A549 (cell line): ENCODE measurements around the gene C4orf46. TPM values are rescaled to one million over a fixed set of nuclear protein-coding genes. Genes with fewer than 3 reads are reported as not detected.

ENCODE experiments used
- ATAC-seq, 2 experiments: fragments of 200-7000 bp in 1 of 2; fragments of >200 bp in 1 of 2; cut with Nextera tagmentation in 1 of 2; cut with Tn5 transposase in 1 of 2; 3 replicates each; pipeline versions ENCODE4 v1.8.0 to v1.9.1; 2018 to 2020; ENCODE audit warnings: mild to moderate bottlenecking in 1 of 2, moderate library complexity in 1 of 2
- CTCF ChIA-PET: fragments of 300-600 bp; sonication (Branson Sonifier 250); formaldehyde crosslinking; extraction: SDS; loops from one replicate; lab custom pipeline; 2021; ENCODE audit warnings: antibody characterized with exemption, inconsistent platforms; lab: Yijun Ruan, JAX
- POLR2A ChIA-PET: fragments of 350-600 bp; formaldehyde crosslinking; extraction: SDS; loops from one replicate; lab custom pipeline; 2021; ENCODE audit warnings: antibody characterized with exemption, inconsistent platforms; lab: Yijun Ruan, JAX
- DNase-seq, 2 experiments: peaks; one replicate each; pipeline versions ENCODE4 v3.0.0 to v3.0.0-alpha.2; 2011 to 2016; ENCODE audit warnings: low read depth in 1 of 2, low spot score in 1 of 2
- FAIRE-seq: peaks from 2 replicates; lab custom pipeline; 2011; peaks lifted over from hg19 to GRCh38; lab: Jason Lieb, UNC
- H3K27ac ChIP-seq, 2 experiments: fragments of >200 bp; sonication (Bioruptor Twin); formaldehyde crosslinking; 3 replicates each; pipeline ENCODE4 v1.5.1; 2016 to 2017
- H3K4me1 ChIP-seq: fragments of >200 bp; sonication (Bioruptor Twin); formaldehyde crosslinking; 3 replicates; pipeline ENCODE4 v1.6.1; 2016
- H3K4me2 ChIP-seq: fragments of >200 bp; sonication (Bioruptor Twin); formaldehyde crosslinking; 3 replicates; pipeline ENCODE4 v1.6.1; 2016
- H3K4me3 ChIP-seq: fragments of >200 bp; sonication (Bioruptor Twin); formaldehyde crosslinking; 3 replicates; pipeline ENCODE4 v1.5.1; 2016
- H3K9me3 ChIP-seq: fragments of >200 bp; sonication (Bioruptor Twin); formaldehyde crosslinking; 3 replicates; pipeline ENCODE4 v1.6.1; 2016
- ATOH8 ChIP-seq: fragments of 250-450 bp; sonication (Bioruptor Pico); IDR thresholded peaks from 2 replicates; pipeline ENCODE4 v1.5.0; 2020; ENCODE audit warnings: low read depth, mild to moderate bottlenecking, moderate library complexity
- CBX8 ChIP-seq: fragments of 200-600 bp; sonication (generic); IDR thresholded peaks from 2 replicates; pipeline ENCODE4 v1.6.1; 2016
- ELK1 ChIP-seq: fragments of 150-350 bp; IDR thresholded peaks from 2 replicates; pipeline ENCODE4 v1.6.1; 2014; ENCODE audit warnings: low read depth, mild to moderate bottlenecking, low read length
- FOSB ChIP-seq: fragments of 250-450 bp; sonication (Bioruptor Pico); IDR thresholded peaks from 2 replicates; pipeline ENCODE4 v1.5.0; 2020; ENCODE audit warnings: mild to moderate bottlenecking, moderate library complexity
- FOSL2 ChIP-seq, 2 experiments: fragments of 450-650 bp in 1 of 2; fragments of >200 bp in 1 of 2; sonication (Bioruptor Twin) in 1 of 2; formaldehyde crosslinking; IDR thresholded peaks; 2 replicates each; pipeline versions ENCODE4 v1.5.0 to v1.6.1; 2016 to 2020; ENCODE audit warnings: mild to moderate bottlenecking in 1 of 2, moderate library complexity in 1 of 2
- HES2 ChIP-seq: fragments of >200 bp; sonication (Bioruptor Twin); formaldehyde crosslinking; IDR thresholded peaks from 2 replicates; pipeline ENCODE4 v1.6.1; 2016
- HOXA7 ChIP-seq: fragments of 250-450 bp; sonication (Bioruptor Pico); IDR thresholded peaks from 2 replicates; pipeline ENCODE4 v1.5.0; 2020; ENCODE audit warnings: mild to moderate bottlenecking, moderate library complexity
- HOXB13 ChIP-seq: fragments of 250-450 bp; sonication (Bioruptor Pico); IDR thresholded peaks from 2 replicates; pipeline ENCODE4 v1.5.0; 2020; ENCODE audit warnings: low read depth, mild to moderate bottlenecking, moderate library complexity
- HOXB5 ChIP-seq: fragments of 250-450 bp; sonication (Bioruptor Pico); IDR thresholded peaks from 2 replicates; pipeline ENCODE4 v1.5.0; 2020; ENCODE audit warnings: mild to moderate bottlenecking, moderate library complexity
- JUN ChIP-seq, 2 experiments: fragments of >200 bp; sonication (Bioruptor Twin); formaldehyde crosslinking; IDR thresholded peaks; 2 replicates in 1 of 2; 3 replicates in 1 of 2; pipeline ENCODE4 v1.6.1; 2016 to 2017
- KDM1A ChIP-seq: fragments of 200-600 bp; sonication (generic); IDR thresholded peaks from 2 replicates; pipeline ENCODE4 v1.6.1; 2016; ENCODE audit warnings: low read depth, mild to moderate bottlenecking
- KDM5A ChIP-seq: fragments of 200-600 bp; sonication (generic); IDR thresholded peaks from 2 replicates; pipeline ENCODE4 v1.6.1; 2016; ENCODE audit warnings: antibody characterized with exemption, mild to moderate bottlenecking
- MAFK ChIP-seq: fragments of 450-650 bp; IDR thresholded peaks from 2 replicates; pipeline ENCODE4 v1.6.1; 2014; ENCODE audit not compliant: partially characterized antibody
- PBX3 ChIP-seq: IDR thresholded peaks from 2 replicates; pipeline ENCODE4 v1.6.1; 2012
- PHF8 ChIP-seq: fragments of 200-600 bp; sonication (generic); IDR thresholded peaks from 2 replicates; pipeline ENCODE4 v1.6.1; 2016; ENCODE audit warnings: low read depth, mild to moderate bottlenecking, antibody characterized with exemption, moderate library complexity, borderline replicate concordance
- POLR2A ChIP-seq: IDR thresholded peaks from 2 replicates; pipeline ENCODE4 v1.6.1; 2012; ENCODE audit warnings: mild to moderate bottlenecking, low read length
- RAD21 ChIP-seq, 2 experiments: fragments of >200 bp in 1 of 2; sonication (Bioruptor Twin) in 1 of 2; formaldehyde crosslinking in 1 of 2; IDR thresholded peaks in 1 of 2; conservative IDR thresholded peaks in 1 of 2; 2 replicates in 1 of 2; 3 replicates in 1 of 2; pipeline ENCODE4 v1.6.1; 2012 to 2018; ENCODE audit warnings: inconsistent platforms in 1 of 2
- RCOR1 ChIP-seq: fragments of 150-350 bp; IDR thresholded peaks from 2 replicates; pipeline ENCODE4 v1.6.1; 2014; ENCODE audit warnings: antibody characterized with exemption, low read length, low read depth
- RNF2 ChIP-seq: fragments of 200-600 bp; sonication (generic); IDR thresholded peaks from 2 replicates; pipeline ENCODE4 v1.6.1; 2016; ENCODE audit warnings: low read depth, mild to moderate bottlenecking, antibody characterized with exemption, moderate library complexity, borderline replicate concordance
- SREBF2 ChIP-seq: fragments of 450-650 bp; IDR thresholded peaks from 2 replicates; pipeline ENCODE4 v1.6.1; 2014; ENCODE audit warnings: mild to moderate bottlenecking, moderate library complexity
- ZFP36 ChIP-seq: fragments of 450-650 bp; IDR thresholded peaks from 2 replicates; pipeline ENCODE4 v1.6.1; 2014; ENCODE audit warnings: borderline replicate concordance; ENCODE audit not compliant: partially characterized antibody
- WGBS: methylation state at CpG from one replicate; pipeline ENCODE4 v1.1.6; 2017; ENCODE audit errors: missing lambda C conversion rate; 5-methylcytosine and 5-hydroxymethylcytosine counted together
- polyA plus RNA-seq, 4 experiments: library from polyadenylated mRNA; depleted of rRNA in 3 of 4; stranded (reverse); fragments of >200 nt; fragmentation: RNase III in 1 of 4; extraction: RNeasy Plus Mini Kit Qiagen cat#74134 plus additional on column Dnase treatment in 1 of 4; gene quantifications; 2 replicates in 3 of 4; 3 replicates in 1 of 4; pipeline ENCODE4 v1.2.3, GENCODE V29; 2011 to 2017

Gene C4orf46
- polyA plus RNA-seq, 2 of the 4 experiments (the other 2 are of a cell fraction): 10.7 to 23.7 TPM

GRCh38 chr4:158644356-158644755 is 27.3 kb downstream of the C4orf46 start:
- Histone ChIP-seq H3K9me3 (no peaks in the 10 kb centered on the region), H3K4me3 (no peak overlapping the region), H3K4me1 (no peaks in the 10 kb centered on the region), H3K27ac (no peak overlapping the region), H3K4me2 (no peak overlapping the region)
- WGBS: 77% methylated on average over 5 of the region's 5 CpGs
- DNase-seq (no peak), ATAC-seq (no peak), FAIRE-seq (no peak)
- CTCF ChIA-PET: no interaction called here
- no peak for TF ChIP-seq CBX8
- no peak for TF ChIP-seq JUN (IDR thresholded peaks at IDR 0.05)
- TF ChIP-seq HOXB5 (CRISPR knock-in tag): no peak
- TF ChIP-seq RNF2: no peak
- no peak for TF ChIP-seq KDM5A
- POLR2A ChIA-PET: no interaction called here

- no peak for ATAC-seq
- H3K27ac ChIP-seq: no peak overlapping the region
- no peaks in the 10 kb centered on the region for H3K4me1 ChIP-seq
- peak; percentile 69 for TF ChIP-seq MAFK
- no peak for TF ChIP-seq KDM1A
- WGBS: 83% methylated on average over 1 of the region's 1 CpG
- ChIA-PET POLR2A (no interaction called here), CTCF (no interaction called here)
- H3K9me3 ChIP-seq: no peaks in the 10 kb centered on the region
- no peak overlapping the region for H3K4me2 ChIP-seq
- no peak overlapping the region for H3K4me3 ChIP-seq
- DNase-seq: no peak
- peak; percentile 18 for FAIRE-seq
These were observed 35.1 kb downstream of the C4orf46 start for GRCh38 chr4:158636619-158637018.

- FAIRE-seq: no peak
- no peaks in the 10 kb centered on the region for H3K9me3 ChIP-seq
- no peak overlapping the region for H3K4me3 ChIP-seq
- POLR2A ChIA-PET: no interaction called here
- TF ChIP-seq FOSL2 (IDR thresholded peaks at IDR 0.05): no peak
- TF ChIP-seq FOSL2 (CRISPR knock-in tag; IDR thresholded peaks at IDR 0.05): no peak
- no peak for TF ChIP-seq PBX3
- TF ChIP-seq HES2: no peak
- TF ChIP-seq ZFP36: no peak
- TF ChIP-seq HOXA7 (CRISPR knock-in tag): no peak
- TF ChIP-seq PHF8: no peak
- DNase-seq: no peak
- ATAC-seq: no peak
- H3K27ac ChIP-seq: no peak overlapping the region
- no peak overlapping the region for H3K4me2 ChIP-seq
- H3K4me1 ChIP-seq: no peaks in the 10 kb centered on the region
- WGBS: 5% methylated on average over 1 of the region's 1 CpG
- CTCF ChIA-PET: no interaction called here
These were observed 40.8 kb downstream of the C4orf46 start for GRCh38 chr4:158630893-158631292.

GRCh38 chr4:158625544-158625943 is 46.1 kb downstream of the C4orf46 start:
- ChIA-PET CTCF (interaction anchor here (0.6 to 5.0 kb wide), 10 partner anchors 10 to 433 kb away, joined by 3 to 46 read pairs (median 4); no protein-coding TSS in a partner anchor), POLR2A (no interaction called here)
- DNase-seq: no peak
- ATAC-seq: no peak
- no peaks in the 10 kb centered on the region for H3K9me3 ChIP-seq
- no peak overlapping the region for H3K4me3 ChIP-seq
- TF ChIP-seq RAD21 (conservative IDR thresholded peaks at IDR 0.05 in 1 of 2, IDR thresholded peaks at IDR 0.05 in 1 of 2): no peak
- TF ChIP-seq FOSL2 (IDR thresholded peaks at IDR 0.05): no peak
- no peak for TF ChIP-seq FOSL2 (CRISPR knock-in tag; IDR thresholded peaks at IDR 0.05)
- no peak for TF ChIP-seq FOSB (CRISPR knock-in tag)
- TF ChIP-seq HOXB13: no peak
- TF ChIP-seq ATOH8: no peak
- TF ChIP-seq MAFK: no peak
- TF ChIP-seq POLR2A: no peak
- no peak for TF ChIP-seq RCOR1
- TF ChIP-seq ELK1: no peak
- TF ChIP-seq SREBF2: no peak
- FAIRE-seq: no peak
- WGBS: 45% methylated on average over 2 of the region's 2 CpGs
- H3K4me1 ChIP-seq: no peaks in the 10 kb centered on the region
- H3K27ac ChIP-seq: no peak overlapping the region
- no peak overlapping the region for H3K4me2 ChIP-seq
